SHP77 (cell line): ENCODE results near the gene COL21A1.
A peak's percentile ranks its signal among the peaks of the same experiment; 100 is the strongest.

Experiments used
- DNase-seq, 2 experiments: peaks; one replicate each; lab custom pipeline; 2025; lab: John Stamatoyannopoulos, UW

Gene COL21A1

DNA sequence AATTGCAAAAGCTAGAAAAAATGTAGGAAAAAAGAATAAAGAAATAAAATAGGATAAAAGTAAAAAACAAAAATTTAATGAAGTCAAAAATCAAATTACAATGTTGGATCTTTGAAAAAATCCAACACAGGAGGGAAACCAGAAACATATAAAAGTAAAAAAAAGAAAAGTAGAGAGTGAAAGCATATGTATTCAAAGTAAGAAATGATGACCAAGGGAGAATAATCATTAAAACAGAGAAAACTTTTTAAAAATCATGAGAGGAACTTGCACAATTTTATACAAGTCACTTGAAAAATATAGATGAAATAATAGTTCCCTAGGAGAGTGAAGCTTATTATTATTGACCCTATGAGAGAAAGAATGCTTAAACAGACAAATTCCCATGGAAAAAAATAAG, 138.2 kb downstream of the COL21A1 start:
- no peak for DNase-seq

- DNase-seq, result no peak
Measured at GRCh38 chr6:56106231-56106630, 141.1 kb downstream of the COL21A1 start.

DNA sequence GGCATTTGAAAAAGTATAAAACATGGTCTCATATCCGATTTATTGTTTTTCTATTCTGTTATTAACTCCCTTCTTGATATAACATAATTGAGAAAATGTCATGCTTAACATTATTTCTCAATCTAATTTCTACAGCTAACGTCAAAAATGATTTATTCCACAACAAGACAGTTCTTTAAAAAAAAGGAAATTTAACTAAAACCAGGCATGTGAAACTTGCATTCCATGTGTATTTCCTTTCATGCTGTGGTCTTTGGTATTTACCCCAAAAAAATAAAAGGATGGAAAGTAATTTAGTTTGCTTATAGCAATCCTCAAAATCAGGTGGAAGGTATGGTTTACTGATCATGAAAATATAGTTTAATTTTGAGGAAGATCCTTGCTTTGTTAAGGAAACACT, 142.8 kb downstream of the COL21A1 start:
- no peak for DNase-seq

GRCh38 chr6:56102216-56102615, 145.2 kb downstream of the COL21A1 start:
- no peak for DNase-seq

- DNase-seq, result peak in 1 of 2 experiments; percentile 1
Measured at GRCh38 chr6:56101141-56101553, 146.2 kb downstream of the COL21A1 start.

GRCh38 chr6:56096946-56097621, 150.3 kb downstream of the COL21A1 start:
- DNase-seq, result no peak

GRCh38 chr6:56096541-56096940, 150.8 kb downstream of the COL21A1 start:
- no peak for DNase-seq

- DNase-seq, result no peak
Measured at GRCh38 chr6:56093776-56094175, 153.6 kb downstream of the COL21A1 start.

DNA sequence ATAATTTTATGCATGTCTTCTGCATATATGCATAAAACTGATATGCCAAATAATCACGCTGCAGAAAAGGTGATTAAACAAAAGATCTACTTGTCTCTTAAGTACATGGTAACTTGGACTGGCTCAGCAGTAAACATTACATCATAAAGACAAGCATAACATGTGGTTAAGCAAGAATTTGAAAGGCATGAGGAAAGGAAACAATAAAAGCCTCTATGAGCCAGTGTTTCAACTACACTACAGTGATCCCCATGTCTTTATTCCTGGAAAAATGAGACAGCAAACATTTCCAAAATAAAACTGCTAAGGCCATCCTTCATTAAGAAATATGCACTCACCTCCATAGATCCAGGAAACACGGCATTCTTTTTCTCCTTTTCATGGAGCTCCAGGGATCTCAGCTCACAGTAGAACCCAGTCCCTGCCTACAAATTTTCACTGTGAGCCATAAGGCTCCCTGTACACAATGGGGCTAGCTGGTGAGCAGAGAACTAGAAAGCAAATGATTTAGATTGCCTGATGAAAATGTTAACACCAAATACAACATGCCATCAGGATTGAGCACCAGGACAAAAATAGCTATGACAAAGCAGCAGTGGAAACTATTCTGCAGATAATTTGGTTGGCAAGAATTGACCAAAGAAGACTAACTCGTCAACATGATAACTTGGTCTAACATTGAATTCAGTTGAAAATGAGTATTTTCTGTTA, 156.1 kb downstream of the COL21A1 start:
- no peak for DNase-seq

DNA sequence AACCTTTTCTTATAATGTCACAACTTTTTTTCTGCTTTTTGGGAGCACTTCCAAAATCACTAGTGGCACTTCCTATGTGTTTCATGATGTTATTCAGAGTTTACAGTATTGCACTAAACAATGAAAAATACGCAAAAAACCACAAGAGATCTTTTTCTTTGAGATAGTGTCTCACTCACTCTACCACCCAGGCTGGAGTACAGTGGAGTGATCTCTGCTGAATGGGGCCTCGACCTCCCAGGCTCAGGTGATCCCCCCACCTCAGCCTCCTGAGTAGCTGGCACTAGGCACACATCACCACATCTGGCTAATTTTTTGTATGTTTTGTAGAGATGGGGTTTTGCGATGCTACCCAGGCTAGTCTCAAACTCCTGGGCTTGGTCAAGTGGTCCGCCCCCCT, 158.7 kb downstream of the COL21A1 start:
- DNase-seq, result no peak

GRCh38 chr6:56087421-56087820, 160.0 kb downstream of the COL21A1 start:
- no peak for DNase-seq

DNA sequence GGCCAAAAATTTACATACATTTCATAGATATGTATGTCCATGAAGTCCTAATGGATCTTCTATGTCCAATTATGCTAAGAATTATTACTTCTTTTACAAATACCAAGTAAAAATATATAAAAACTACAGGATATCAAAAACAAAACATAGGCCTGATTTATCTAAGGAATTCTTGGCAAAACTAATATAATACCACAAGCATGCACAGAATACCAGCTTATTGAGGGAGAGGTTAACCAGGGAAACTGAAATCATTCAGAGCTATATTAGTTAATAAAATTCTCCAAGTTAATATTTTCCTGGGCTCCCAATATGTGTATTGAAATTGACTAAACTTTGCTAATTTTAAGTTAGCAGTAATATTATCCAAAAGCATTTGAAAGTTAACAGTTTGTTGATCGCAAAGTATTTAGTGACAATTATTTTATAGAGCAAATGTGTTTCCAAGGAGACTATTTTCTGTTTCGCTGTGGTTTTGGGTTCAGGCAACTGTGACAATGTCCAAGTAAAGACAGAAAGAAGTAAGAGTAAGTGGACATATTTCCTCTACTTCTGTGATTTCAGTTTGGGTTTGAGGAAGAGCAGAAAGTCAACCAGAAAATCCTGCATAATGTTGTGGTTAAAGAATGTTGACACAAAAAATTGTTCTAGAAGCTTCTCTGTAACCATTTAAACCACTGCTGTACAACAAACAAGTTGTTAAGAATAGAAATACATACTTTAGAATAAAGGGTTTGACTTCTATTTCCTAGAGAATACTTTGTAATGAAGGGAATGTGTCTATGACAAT, 167.4 kb downstream of the COL21A1 start:
- no peak for DNase-seq

DNA sequence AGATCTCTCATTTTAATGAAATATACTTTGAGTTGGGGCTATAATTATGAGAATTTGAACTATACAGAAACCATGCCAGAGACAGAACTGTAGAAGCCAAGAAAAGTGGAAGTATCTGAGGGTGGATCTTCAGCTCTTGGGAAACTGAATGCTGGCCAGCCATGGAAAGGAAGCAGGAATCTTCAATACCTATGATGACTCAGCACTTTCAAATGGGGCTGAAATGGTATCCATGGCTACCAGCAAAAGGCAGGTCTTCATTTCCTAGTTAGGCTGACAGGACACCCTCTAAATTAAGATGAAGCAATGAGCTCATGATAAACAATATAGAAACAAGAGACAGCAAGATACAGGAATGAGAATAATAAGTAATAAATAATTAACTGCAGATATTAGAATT, 171.3 kb downstream of the COL21A1 start:
- peak in 1 of 2 experiments; percentile 17 for DNase-seq

DNA sequence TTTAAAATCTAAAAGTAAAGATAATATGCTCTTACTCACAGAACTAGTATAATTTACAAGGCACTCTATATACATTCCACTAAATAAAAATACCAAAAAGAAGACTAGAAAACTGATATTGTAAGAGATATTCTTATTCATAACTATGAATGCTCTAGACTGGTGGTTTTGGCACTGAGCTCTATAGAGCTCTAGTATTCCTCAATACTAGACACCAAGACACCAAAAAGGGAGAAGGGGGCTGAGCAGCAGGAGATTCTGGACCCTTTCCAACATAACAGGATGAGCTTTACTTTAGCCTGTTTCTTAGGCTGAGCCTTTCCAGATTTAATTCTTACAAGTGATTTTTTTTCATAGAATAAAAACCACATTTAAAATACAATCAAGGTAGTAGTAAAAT, 173.6 kb downstream of the COL21A1 start:
- DNase-seq, result no peak

GRCh38 chr6:56073315-56073714, 174.1 kb downstream of the COL21A1 start:
- DNase-seq, result no peak

- no peak for DNase-seq
Measured at GRCh38 chr6:56072856-56073255, 174.5 kb downstream of the COL21A1 start.

DNA sequence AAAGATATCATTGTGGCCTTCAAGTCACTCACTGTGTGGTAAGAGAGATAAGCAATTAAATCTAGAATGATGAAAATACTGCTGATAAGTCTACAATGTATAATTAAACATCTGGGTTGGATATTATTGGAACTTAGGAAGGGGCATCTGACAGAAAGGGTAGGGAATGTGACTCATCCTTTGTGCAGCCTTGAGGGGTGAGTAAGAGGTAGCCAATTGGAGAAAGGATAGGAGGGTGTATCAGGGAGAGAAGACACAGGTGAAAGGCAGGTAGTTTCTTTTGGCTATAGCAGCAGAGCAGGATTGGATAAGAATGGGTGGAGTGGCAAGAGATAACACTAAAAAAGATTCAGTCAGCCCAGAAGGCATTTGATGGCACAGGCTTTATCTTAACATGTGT, 182.0 kb downstream of the COL21A1 start:
- DNase-seq, result no peak

- DNase-seq, result no peak
Measured at GRCh38 chr6:56062836-56063235, 184.5 kb downstream of the COL21A1 start.

- DNase-seq, result no peak
Measured at GRCh38 chr6:56058636-56059035, 188.7 kb downstream of the COL21A1 start.

DNA sequence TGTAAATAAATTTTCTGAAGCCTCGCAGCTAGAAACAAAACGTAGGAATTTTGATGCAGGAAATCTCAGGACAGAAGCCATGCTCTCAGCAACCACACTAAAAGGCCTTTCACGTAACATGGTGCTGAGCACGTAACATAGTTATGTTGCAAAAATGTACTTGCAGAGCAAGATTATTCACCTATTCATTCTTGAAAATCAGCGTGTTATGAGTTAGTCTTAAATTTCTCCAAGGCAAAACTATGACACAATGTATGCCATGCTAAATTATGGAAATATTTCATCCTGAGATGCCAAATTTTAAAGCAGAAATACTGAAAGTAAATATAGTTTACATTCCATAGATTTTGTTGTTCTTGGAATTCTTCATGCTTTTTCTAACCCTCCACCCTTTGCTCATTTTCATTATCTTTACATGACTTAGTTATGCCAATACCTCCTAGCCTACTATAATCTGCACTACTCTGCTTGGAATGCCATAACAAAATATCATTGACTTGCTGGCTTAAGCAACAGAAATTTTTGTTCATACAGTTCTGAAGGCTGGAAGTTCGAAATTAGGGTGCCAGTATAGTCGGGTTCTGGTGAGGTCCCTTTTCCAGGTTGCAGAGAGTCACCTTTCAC, 192.2 kb downstream of the COL21A1 start:
- no peak for DNase-seq

DNA sequence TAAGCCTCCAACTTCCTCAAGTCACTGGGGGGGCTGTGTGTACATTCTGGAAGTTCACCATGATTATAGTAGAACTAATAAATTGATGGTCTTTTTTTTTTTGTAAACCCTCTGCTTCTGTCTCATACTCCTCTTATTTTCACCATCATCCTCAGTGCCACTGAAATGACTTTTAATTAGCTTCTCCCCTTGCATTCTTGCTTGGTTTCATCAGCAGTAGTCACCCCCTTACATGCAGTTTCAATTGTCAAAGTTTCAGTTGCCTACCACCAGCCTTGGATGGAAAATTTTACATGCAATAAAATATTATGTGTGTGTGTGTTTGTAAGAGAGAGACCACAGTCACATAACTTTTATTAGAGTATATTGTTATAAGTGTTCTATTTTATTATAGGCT, 196.2 kb downstream of the COL21A1 start:
- DNase-seq, result no peak

DNA sequence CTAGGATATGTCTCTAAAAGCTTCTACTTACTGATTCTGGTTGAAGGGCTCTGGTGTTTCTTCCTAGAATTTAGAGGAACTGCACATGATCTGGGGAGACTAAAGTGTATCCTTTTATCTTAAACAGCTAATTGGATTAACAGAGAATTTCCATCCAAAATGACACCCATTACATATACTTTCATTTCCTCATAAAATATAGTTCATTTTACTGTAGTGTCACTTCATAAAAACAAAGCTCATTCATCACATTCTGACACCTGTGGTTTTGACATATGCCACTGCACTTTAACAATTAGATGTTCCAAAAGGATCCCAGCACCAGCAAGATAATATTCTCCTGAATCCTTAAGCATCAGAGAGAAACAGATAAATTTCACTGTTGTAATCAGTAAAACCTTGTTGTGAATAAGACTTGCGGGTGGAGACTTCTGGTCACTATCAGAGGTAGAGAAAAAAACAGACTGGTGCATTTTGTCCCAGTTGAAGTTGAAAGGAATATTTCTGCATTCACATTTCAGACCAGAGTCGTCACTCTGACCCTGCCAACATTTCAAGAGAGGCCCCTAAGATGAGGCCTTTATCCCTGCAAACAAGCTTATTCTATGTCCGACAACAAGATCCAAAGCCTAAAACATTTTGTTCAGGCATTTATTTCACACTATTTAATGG, 196.7 kb downstream of the COL21A1 start:
- DNase-seq, result no peak
